Adipose tissue (tissue), 3 donors: ENCODE measurements around the gene IL13. TPM values are rescaled to one million over a fixed set of nuclear protein-coding genes. Genes with fewer than 3 reads are reported as not detected.
"Not testable (repeated sequence)": the region's sequence is repeated elsewhere in the genome, so short reads cannot be mapped to it uniquely, and the experiment has no call there.

Experiments used
- H3K27ac ChIP-seq: one replicate; pipeline ENCODE4 v1.5.1; 2013; ENCODE audit warnings: low read depth, low read length
- WGBS, 3 donors: extraction: QIAGEN DNeasy Blood & Tissue Kit; methylation state at CpG; one replicate each; pipeline ENCODE4 v1.1.7; 2013; 5-methylcytosine and 5-hydroxymethylcytosine counted together
- polyA plus RNA-seq, 3 donors: library from polyadenylated mRNA; stranded (reverse); fragments of 200-250 nt; gene quantifications; one replicate each; pipeline ENCODE4 v1.2.3, GENCODE V29; 2013
- donor health status: healthy with polysubstance abuse.
- donor health status: Bipolar disorder and iron deficiency.
- donor health status: healthy.

IL13 gene
- polyA plus RNA-seq, 3 donors: 1.2 to 1.3 TPM; not detected in 1

DNA sequence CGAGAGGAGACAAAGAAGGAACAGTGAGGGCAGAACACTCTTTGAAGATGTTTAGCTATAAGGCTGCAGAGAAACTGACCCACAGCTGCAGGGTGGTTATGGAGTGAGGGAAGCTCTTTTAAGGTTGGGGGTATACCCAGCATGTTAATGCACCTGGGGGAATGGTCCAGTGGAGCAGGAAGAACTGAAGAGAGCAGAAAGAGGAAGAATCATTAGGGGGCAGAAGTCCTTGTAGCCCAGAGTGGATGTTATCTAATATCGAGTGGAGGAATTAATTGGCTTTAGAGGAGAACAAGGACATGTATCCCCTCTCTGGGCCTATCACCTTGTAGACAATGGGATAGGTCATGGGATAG lies 23.5 kb downstream of the IL13 start:
- no peak overlapping the region for H3K27ac ChIP-seq
- 86 to 92% (median 91%) methylated on average over 2 of the region's 2 CpGs for WGBS, 3 donors

- H3K27ac ChIP-seq: no peak overlapping the region
- 77 to 98% (median 93%) methylated on average over 4 of the region's 4 CpGs for WGBS, 3 donors
These were observed 24.0 kb downstream of the IL13 start for GRCh38 chr5:132681983-132682382.

- no peak overlapping the region for H3K27ac ChIP-seq
- WGBS, 3 donors: 83 to 86% (median 85%) methylated on average over 6 of the region's 6 CpGs
These were observed 26.5 kb downstream of the IL13 start for GRCh38 chr5:132684491-132684890.

DNA sequence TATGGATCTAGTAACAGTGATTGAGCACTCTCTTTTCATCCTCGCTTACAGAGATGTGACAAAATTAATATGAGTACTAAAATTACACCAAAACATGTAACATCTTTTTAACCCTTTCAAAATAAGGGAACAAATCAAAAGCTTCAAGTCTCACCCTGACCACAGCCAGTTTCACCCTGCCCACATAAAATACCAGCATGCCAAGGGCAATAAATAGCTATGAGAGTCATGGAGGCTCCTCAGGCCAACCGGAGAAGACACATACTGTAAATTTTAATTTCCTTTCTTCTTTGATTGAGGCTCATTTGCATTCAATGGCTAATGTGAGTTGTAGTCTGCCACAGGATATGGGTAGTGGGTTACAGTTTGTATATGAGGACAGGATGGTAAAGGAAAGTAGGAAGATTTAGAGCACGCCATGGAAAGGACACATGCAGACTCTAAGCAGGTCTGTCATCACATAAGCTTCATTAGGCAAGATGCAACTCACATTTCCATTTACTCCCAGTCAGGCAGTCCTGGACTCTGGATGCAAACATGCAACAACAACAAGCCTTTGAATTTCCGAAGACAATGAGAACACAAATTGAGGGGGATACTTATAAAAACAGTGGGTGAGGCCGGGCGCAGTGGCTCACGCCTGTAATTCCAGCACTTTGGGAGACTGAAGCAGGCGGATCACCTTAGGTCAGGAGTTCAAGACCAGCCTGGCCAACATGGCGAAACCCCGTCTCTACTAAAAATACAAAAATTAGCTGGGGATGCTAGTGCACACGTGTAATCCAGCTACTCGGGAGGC lies 27.1 kb downstream of the IL13 start:
- 91 to 94% (median 93%) methylated on average over 12 of the region's 12 CpGs for WGBS, 3 donors
- H3K27ac ChIP-seq: no peak overlapping the region

GRCh38 chr5:132686193-132686592 lies 28.2 kb downstream of the IL13 start:
- WGBS, 3 donors: 96 to 100% (median 98%) methylated on average over 3 of the region's 3 CpGs
- no peak overlapping the region for H3K27ac ChIP-seq

DNA sequence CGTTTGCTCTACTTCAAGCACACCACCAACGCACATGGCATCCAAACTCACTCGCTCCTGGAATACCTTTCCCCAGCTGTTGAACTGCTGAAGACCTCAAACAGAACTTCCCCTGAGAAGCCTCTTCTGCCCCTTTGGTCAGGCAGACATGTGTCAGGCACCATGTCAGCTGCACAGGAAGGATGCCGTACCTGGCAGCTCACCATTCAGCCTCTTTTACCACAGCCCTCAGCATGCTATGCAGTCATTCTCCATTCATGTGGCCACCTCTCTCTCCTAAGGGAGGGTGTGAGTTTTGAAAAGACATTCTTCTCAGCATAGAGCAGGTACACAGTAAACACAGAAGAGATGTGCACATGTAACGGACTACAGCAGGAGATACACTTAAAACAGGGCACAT lies 30.0 kb downstream of the IL13 start:
- WGBS, 3 donors: 84 to 87% (median 84%) methylated on average over 5 of the region's 5 CpGs
- H3K27ac ChIP-seq: no peak overlapping the region

DNA sequence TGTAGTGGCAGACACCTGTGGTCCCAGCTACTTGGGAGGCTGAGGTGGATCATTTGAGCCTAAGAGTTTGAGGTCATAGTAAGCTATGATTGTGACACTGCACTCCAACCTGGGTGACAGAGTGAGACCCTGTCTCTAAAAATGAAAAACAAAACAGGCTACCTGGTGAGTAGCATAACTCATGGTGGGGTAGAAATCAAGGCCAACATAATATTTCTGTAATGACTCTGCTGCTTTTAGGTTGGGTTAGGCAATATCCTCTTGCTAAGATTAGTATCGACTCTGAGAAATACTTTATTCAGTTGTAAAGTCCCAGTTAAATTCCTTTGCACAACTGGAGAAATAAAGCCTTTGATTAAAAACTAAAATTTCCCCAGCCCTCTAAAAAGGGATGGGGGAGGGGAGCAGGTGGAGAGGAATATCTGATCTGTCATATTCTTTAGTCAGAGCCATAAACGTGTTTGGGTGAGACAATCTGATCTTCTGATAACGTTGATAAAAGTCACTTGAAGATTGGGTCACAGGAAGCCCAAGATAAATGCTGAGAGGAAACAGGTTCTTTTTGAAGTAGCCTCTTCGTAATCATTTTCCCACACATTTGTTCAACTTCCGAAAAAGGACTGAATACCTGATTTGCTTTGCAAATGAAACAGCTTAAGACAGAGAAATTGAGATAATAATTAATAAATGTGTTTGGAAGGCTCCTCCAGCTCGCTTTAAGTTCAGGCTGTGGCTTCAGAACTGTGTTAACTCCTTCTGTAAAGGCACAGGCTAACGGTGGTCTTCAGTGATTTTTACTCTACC lies 30.8 kb downstream of the IL13 start:
- no peak overlapping the region for H3K27ac ChIP-seq
- whole genome bisulfite sequencing, 3 donors: 38 to 63% (median 48%) methylated on average over 7 of the region's 7 CpGs

DNA sequence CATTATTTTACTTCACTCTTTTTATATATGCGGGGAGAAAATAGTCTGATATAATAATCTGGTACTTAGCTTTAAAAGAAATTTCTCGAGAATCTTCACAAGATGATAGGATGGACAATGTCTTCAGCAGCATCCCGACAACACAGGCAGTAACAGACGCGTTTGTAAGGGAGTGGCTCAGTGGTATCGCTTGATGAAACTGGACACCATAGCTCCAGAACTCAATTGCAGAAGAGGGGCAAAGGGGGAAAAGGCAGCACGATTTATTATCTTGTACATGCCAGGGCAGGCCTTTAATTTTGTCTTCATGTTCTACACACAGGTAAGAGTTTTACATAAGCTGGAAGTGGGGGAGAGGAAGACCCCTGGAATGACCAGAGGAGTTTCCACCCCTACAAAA lies 31.5 kb downstream of the IL13 start:
- 81 to 89% (median 87%) methylated on average over 7 of the region's 7 CpGs for WGBS, 3 donors

GRCh38 chr5:132690156-132690555 lies 32.2 kb downstream of the IL13 start:
- no peak overlapping the region for H3K27ac ChIP-seq
- WGBS, 3 donors: 95 to 99% (median 99%) methylated on average over 3 of the region's 3 CpGs

More for the DNA sequence above, 31.5 kb downstream of the IL13 start:
- no peak overlapping the region for H3K27ac ChIP-seq

- H3K27ac ChIP-seq: not testable (repeated sequence)
- 73 to 95% (median 75%) methylated on average over 5 of the region's 5 CpGs for WGBS, 3 donors
These were observed 34.0 kb downstream of the IL13 start for GRCh38 chr5:132691755-132692631.

DNA sequence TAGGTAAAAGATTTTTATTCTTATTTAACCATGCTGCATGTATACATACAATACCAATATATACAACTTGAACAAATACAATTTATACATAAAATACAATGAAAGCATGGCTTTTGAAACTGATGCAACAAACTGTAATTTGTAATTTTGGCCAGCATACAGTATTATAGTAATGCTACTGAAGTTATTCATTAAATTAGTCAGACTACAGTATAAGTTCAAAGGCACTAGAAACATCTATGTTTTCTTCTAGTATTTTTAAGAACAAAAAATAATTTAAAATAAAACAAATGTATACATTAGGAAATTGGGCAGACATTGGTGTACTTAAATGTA lies 34.6 kb downstream of the IL13 start:
- H3K27ac ChIP-seq: no peak overlapping the region

- WGBS, 3 donors: 91 to 96% (median 96%) methylated on average over 4 of the region's 4 CpGs
- H3K27ac ChIP-seq: no peak overlapping the region
These were observed 38.0 kb downstream of the IL13 start for GRCh38 chr5:132695956-132696355.

DNA sequence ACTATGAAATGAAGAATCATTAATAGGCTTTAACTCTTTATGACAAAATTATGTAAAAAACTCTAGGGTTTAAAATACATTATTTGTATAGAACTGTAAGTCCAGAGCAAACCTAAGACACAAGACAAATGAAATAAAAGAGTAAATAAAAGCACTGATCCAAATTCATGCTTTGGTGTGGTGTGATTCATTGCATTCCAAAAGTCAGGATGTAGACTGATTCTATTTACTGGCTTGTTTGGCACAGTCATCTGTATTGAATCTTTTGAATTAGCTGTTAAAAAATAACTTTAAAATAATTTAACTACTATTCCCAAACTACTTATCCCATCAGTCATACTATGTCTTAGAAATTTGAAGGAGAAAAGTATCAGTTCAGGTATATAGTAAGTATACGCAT lies 46.9 kb downstream of the IL13 start:
- 88 to 93% (median 90%) methylated on average over 1 of the region's 1 CpG for WGBS, 3 donors
- H3K27ac ChIP-seq: no peak overlapping the region

- no peak overlapping the region for H3K27ac ChIP-seq
These were observed 50.7 kb downstream of the IL13 start for GRCh38 chr5:132708645-132709044.

Other genes with a start within 250 kb of the IL13 start
- 10 to 100 TPM in 2 of 3 donors, 1 to 10 TPM in 1; 9.1 to 90.5 (median 58.0) TPM for gene IRF1, start 167.4 kb upstream of the IL13 start, polyA plus RNA-seq
- gene IL5, start 114.7 kb upstream of the IL13 start, polyA plus RNA-seq: under 1 TPM in 1 of 3 donors, not detected in 2; 0.09 TPM
- gene RAD50, start 101.2 kb upstream of the IL13 start, polyA plus RNA-seq: 10 to 100 TPM in 1 of 3 donors, 1 to 10 TPM in 2; 6.3 to 10.1 (median 8.5) TPM
- not detected for gene IL4, start 15.8 kb downstream of the IL13 start, polyA plus RNA-seq
- 1 to 10 TPM; 1.3 to 4.9 (median 1.9) TPM for gene KIF3A, start 79.4 kb downstream of the IL13 start, polyA plus RNA-seq
- 1 to 10 TPM in 1 of 3 donors, under 1 TPM in 1, not detected in 1; 0.22 to 1.2 TPM for gene CCNI2, start 89.3 kb downstream of the IL13 start, polyA plus RNA-seq
- 10 to 100 TPM; 11.2 to 34.1 (median 15.4) TPM for gene SEPTIN8, start 119.1 kb downstream of the IL13 start, polyA plus RNA-seq
- gene SOWAHA, start 155.1 kb downstream of the IL13 start, polyA plus RNA-seq: 1 to 10 TPM in 1 of 3 donors, under 1 TPM in 2; 0.11 to 1.5 (median 0.74) TPM
- gene SHROOM1, start 172.5 kb downstream of the IL13 start, polyA plus RNA-seq: 10 to 100 TPM in 1 of 3 donors, 1 to 10 TPM in 2; 7.1 to 12.6 (median 8.3) TPM
- gene GDF9, start 208.3 kb downstream of the IL13 start, polyA plus RNA-seq: under 1 TPM; 0.11 to 0.63 (median 0.31) TPM
- 100 to 1,000 TPM; 171 to 396 (median 301) TPM for gene UQCRQ, start 208.5 kb downstream of the IL13 start, polyA plus RNA-seq
- gene LEAP2, start 215.5 kb downstream of the IL13 start, polyA plus RNA-seq: 1 to 10 TPM in 1 of 3 donors, under 1 TPM in 2; 0.68 to 1.1 (median 0.70) TPM